Measurements from ENCODE around the gene IER3.
A peak's percentile ranks its signal among the peaks of the same experiment; 100 is the strongest.

The IER3 gene

GRCh38 chr6:30744054-30744805 is at the start of gene IER3:
TSS of gene IER3 (minus strand) at chr6:30744547. CDS start at chr6:30744518, 29 bp downstream.
- DNase-seq, result peak; percentile 58 to 79 (median 74)

- no peak for DNase-seq
These were observed 49.3 kb upstream of the IER3 start for GRCh38 chr6:30793521-30794194.

- no peak for DNase-seq
These were observed 48.4 kb upstream of the IER3 start for GRCh38 chr6:30792786-30793185.

- no peak for DNase-seq
These were observed 46.5 kb upstream of the IER3 start for GRCh38 chr6:30790724-30791383.

- no peak for DNase-seq
These were observed 45.3 kb upstream of the IER3 start for GRCh38 chr6:30789606-30790005.

- DNase-seq, result no peak
These were observed 43.6 kb upstream of the IER3 start for GRCh38 chr6:30787954-30788353.

GRCh38 chr6:30782425-30783014 is 38.2 kb upstream of the IER3 start:
- DNase-seq, result no peak

- DNase-seq, result peak; percentile 65 to 85 (median 72)
These were observed 37.5 kb upstream of the IER3 start for GRCh38 chr6:30781743-30782424.

- no peak for DNase-seq
These were observed 37.0 kb upstream of the IER3 start for GRCh38 chr6:30781395-30781742.

GRCh38 chr6:30780642-30780920 is 36.2 kb upstream of the IER3 start:
- no peak for DNase-seq

GRCh38 chr6:30779850-30780641 is 35.7 kb upstream of the IER3 start:
- DNase-seq, result no peak

GRCh38 chr6:30778001-30778635 is 33.8 kb upstream of the IER3 start:
- no peak for DNase-seq

GRCh38 chr6:30777155-30777485 is 32.8 kb upstream of the IER3 start:
- no peak for DNase-seq

GRCh38 chr6:30776390-30777154 is 32.2 kb upstream of the IER3 start:
- DNase-seq, result no peak

GRCh38 chr6:30775104-30775503 is 30.8 kb upstream of the IER3 start:
- no peak for DNase-seq

GRCh38 chr6:30774701-30775100 is 30.4 kb upstream of the IER3 start:
- no peak for DNase-seq

GRCh38 chr6:30770592-30770991 is 26.2 kb upstream of the IER3 start:
- DNase-seq, result no peak

GRCh38 chr6:30769853-30770524 is 25.6 kb upstream of the IER3 start:
- no peak for DNase-seq

GRCh38 chr6:30769088-30769852 is 24.9 kb upstream of the IER3 start:
- no peak for DNase-seq

- no peak for DNase-seq
These were observed 24.3 kb upstream of the IER3 start for GRCh38 chr6:30768634-30769087.
